22Rv1 (cell line): ENCODE results near the gene LRRC40.

Experiments
- H3K27ac ChIP-seq: fragments of 450-650 bp; 2 replicates; pipeline ENCODE4 v1.5.1; 2017
- ZFX ChIP-seq: fragments of 450-650 bp; IDR thresholded peaks from 2 replicates; pipeline ENCODE4 v1.6.1; 2017; ENCODE audit warnings: antibody characterized with exemption, borderline replicate concordance
- TF ChIP-seq, protein P1 (sequence below): fragments of 450-650 bp; IDR thresholded peaks from 2 replicates; pipeline ENCODE4 v1.5.1; 2017; ENCODE audit warnings: mild to moderate bottlenecking

Gene LRRC40

GRCh38 chr1:70228670-70229069, 23.3 kb upstream of the LRRC40 start:
- H3K27ac ChIP-seq = no peak overlapping the region
- TF ChIP-seq, protein P1, sequence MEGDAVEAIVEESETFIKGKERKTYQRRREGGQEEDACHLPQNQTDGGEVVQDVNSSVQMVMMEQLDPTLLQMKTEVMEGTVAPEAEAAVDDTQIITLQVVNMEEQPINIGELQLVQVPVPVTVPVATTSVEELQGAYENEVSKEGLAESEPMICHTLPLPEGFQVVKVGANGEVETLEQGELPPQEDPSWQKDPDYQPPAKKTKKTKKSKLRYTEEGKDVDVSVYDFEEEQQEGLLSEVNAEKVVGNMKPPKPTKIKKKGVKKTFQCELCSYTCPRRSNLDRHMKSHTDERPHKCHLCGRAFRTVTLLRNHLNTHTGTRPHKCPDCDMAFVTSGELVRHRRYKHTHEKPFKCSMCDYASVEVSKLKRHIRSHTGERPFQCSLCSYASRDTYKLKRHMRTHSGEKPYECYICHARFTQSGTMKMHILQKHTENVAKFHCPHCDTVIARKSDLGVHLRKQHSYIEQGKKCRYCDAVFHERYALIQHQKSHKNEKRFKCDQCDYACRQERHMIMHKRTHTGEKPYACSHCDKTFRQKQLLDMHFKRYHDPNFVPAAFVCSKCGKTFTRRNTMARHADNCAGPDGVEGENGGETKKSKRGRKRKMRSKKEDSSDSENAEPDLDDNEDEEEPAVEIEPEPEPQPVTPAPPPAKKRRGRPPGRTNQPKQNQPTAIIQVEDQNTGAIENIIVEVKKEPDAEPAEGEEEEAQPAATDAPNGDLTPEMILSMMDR = no peak
- TF ChIP-seq ZFX = no peak

DNA sequence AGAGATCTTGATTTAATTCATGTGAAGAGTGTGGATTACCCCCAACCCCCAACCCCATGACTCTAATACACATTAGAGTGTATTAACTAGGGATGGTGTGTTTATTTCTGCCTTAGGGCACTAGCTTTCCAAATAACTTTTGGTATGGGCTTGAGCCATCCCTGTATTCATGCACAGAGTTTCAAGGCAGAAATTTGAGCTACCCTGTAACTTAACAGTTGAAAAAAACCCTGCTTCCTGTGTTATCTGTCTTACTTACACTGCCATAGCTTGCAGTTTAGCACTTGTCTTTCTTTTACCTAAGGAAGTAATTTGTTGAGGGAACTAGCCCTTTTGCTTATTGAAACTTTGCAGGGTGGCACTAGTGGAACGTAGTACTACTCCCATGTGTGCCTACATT, 22.1 kb upstream of the LRRC40 start:
- H3K27ac ChIP-seq = no peak overlapping the region
- no peak for TF ChIP-seq ZFX
- TF ChIP-seq, protein P1 = no peak

DNA sequence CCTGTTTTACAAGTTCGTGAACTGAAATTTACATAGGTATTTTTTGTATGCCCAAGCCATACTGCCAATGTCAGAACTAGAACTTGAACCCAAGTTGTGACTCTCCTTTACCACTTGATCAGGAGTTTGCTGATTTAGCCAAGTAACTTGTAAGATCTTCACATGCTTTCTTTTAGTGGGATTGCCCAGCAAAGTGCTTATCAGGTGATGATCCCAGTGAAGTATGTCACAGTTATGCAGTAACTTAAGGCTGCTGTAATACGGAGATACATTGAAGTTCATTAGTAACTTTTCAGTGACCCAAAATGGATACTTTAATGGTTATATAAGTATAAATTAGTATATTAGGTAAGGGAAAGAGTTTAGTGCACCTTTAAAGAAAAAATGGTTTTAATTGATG, 19.6 kb upstream of the LRRC40 start:
- H3K27ac ChIP-seq = no peak overlapping the region
- TF ChIP-seq, protein P1 = no peak
- TF ChIP-seq ZFX = no peak

DNA sequence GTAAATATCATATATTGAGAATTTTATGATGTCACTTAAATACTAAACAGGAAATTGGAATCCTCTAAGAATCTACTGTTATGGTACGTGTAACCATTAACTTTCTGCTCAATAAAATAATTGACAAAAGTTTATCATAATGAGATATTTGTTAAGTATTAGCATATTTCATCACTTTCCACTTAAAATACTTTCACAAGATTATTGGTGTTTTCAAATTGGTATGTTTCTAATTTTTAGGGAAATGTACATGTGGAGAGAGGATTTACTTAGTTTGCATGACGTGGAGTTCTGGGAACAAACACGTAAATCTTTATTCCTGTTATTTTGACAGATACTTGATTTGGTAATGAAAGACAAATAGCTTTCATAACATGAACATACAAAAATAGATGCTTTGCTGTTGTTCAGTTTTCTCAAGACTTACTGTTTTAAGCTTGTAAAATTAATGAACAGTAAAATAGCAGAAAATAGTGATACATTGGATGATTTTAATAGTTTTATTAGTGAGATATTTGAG, 17.4 kb upstream of the LRRC40 start:
- no peak for TF ChIP-seq ZFX
- TF ChIP-seq, protein P1 = no peak
- peak overlapping the region; percentile 96 for H3K27ac ChIP-seq

DNA sequence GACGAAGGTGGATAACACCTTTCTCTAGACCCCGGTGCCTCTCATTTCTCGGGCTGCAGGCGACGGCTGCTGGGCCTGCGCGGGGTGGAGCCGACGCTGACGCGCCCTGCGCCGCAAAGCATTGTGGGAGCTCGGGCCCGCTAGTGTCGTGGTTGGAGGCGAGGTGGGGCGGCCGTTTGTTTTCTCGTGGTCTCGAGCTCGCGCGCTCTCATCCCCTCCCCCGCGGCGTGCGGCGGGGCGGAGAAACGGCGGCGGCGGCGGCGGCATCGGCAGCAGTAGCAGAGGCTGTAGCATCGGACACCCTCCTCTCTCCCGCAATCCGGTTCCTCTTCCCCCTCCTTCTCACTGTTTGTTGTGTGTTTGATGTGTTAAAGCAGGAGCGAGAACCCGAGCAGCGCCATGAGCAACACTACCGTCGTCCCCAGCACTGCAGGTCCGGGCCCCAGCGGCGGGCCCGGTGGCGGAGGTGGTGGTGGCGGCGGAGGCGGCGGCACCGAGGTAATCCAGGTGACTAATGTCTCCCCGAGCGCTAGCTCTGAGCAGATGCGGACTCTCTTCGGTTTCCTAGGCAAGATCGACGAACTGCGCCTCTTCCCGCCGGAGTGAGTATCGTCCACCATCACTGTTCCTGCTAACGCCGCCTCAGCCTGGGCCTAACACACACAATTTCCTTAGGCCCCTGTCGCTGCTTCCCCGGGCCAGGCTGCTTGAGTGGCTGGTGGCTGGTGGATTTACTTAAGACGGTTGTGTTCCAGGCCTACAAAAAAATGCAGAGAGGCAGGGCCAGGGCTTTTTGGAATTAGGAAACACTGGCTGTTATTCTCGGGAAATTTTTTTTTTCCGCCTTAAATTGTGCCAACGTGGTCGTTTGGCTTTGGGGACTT, 16.1 kb upstream of the LRRC40 start, which contains the start of gene SRSF11:
Gene SRSF11 (plus strand): TSS at position 143 of the 884 bp plus-strand sequence. CDS start 257 bp downstream, at position 400.
- TF ChIP-seq ZFX = no peak
- TF ChIP-seq, protein P1 = peak; percentile 19; the same call in 1 of the 2 replicates
- H3K27ac ChIP-seq = peak within 1 kb of the TSS; percentile 96

DNA sequence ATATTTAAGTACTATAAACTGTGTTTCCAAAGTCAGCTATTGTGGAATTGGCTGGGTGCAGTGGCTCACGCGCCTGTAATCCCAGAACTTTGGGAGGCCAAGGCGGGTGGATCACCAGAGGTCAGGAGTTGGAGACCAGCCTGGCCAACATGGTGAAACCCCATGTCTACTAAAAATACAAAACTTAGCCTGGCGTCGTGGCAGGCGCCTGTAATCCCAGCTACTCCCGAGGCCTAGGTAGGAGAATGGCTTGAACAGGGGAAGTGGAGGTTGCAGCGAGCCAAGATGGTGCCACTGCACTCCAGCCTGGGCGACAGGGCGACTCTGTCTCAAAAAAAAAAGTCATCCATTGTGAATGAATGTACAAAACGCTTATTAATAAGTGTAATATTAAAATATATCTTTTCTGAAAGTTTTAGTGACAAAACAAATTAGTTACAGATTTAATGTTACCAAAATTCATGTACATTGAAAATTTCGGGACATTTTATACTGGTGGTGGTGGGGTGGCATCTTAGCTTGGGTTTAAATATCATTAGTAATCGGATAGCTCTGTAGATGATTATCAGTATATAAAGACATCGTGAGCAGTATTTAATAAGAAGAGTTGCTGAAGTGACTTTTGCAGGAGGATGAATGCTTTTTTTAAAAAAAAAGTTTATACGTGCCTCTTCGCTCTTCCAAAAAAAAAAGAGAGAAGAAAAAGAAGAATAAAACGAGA, 15.3 kb upstream of the LRRC40 start:
- no peak for TF ChIP-seq ZFX
- H3K27ac ChIP-seq = peak overlapping the region; percentile 96

DNA sequence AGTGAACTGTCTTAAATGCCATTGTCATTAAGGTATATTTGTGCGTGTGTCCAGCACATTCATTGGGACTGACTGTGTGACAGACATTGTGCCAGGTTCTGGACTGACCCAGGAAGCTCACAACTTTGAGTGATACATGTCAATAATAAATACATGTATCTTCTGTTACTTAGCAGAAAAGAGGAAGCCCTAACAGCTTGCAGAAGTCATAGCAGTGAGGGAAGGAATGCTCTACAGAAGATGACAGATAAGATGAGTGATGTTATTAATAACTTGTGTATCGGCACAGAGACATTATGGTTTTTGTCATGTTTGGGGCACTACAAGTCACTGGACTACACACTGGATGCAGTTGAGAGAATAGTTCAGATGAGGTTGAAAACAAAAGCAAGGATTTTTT, 14.6 kb upstream of the LRRC40 start:
- peak overlapping the region; percentile 96; the same call in 1 of the 2 replicates for H3K27ac ChIP-seq
- TF ChIP-seq ZFX = no peak
- TF ChIP-seq, protein P1 = no peak
